Left colon (tissue), 2 donors: Measurements from ENCODE around the gene EPN3. TPM values are rescaled to one million over a fixed set of nuclear protein-coding genes. Genes with fewer than 3 reads are reported as not detected.
A peak's percentile ranks its signal among the peaks of the same experiment; 100 is the strongest.

Experiments
- ATAC-seq: fragments of 200-7000 bp; cut with Tn5 transposase; one replicate; pipeline ENCODE4 v1.9.1; 2020; ENCODE audit warnings: mild to moderate bottlenecking, moderate library complexity
- DNase-seq, 2 donors: peaks; one replicate each; pipeline ENCODE4 v3.0.0-alpha.2; 2020
- intact Hi-C, 2 donors: fragments of 100-400 bp; cut with DNase I in 1 of 2; cut with micrococcal nuclease in 1 of 2; formaldehyde crosslinking; loops; one replicate each; pipeline versions ENCODE4 v1.11.2 to v1.14.0; 2022; cut with DNase I, micrococcal nuclease
- total RNA-seq, 2 donors: library from RNA; stranded (reverse); fragmentation: NEBNext Ultra II Directional; extraction: Animal tissue kit (Norgen Biotek cat#: 25700); gene quantifications; one replicate each; pipeline ENCODE4 v1.2.1, GENCODE V29; 2021
- donor health status: DM: no; HTN: no; CAD: no.
- donor health status: DM: yes; HTN: yes; CAD: no.

Gene EPN3
- total RNA-seq, 2 donors from 2014 or later = 40.1 to 58.5 TPM

GRCh38 chr17:50507871-50508572, 24.5 kb upstream of the EPN3 start, which contains the start of gene MYCBPAP:
Gene MYCBPAP, plus strand, starts transcription at chr17:50508439. Its CDS starts 236 bp downstream, at chr17:50508675.
- DNase-seq = peak; percentile 84 to 92
- intact Hi-C loops = no loop called here
- peak; percentile 63 for ATAC-seq

GRCh38 chr17:50508573-50509460, 23.7 kb upstream of the EPN3 start:
- no peak for ATAC-seq
- intact Hi-C loops = no loop called here
- DNase-seq = no peak

- DNase-seq (no peak), ATAC-seq (no peak)
- intact Hi-C loops = no loop called here
Observed at GRCh38 chr17:50511058-50511457, 21.5 kb upstream of the EPN3 start.

GRCh38 chr17:50513495-50513894, 19.0 kb upstream of the EPN3 start:
- no peak for ATAC-seq
- no peak for DNase-seq

GRCh38 chr17:50514388-50514787, 18.1 kb upstream of the EPN3 start:
- intact Hi-C loops = no loop called here
- no peak for DNase-seq
- no peak for ATAC-seq

More at GRCh38 chr17:50513495-50513894, 19.0 kb upstream of the EPN3 start:
- intact Hi-C loops = no loop called here

GRCh38 chr17:50514936-50515702, 17.4 kb upstream of the EPN3 start:
- intact Hi-C loops = no loop called here
- DNase-seq (no peak), ATAC-seq (no peak)

- ATAC-seq = peak; percentile 63
- intact Hi-C loops = no loop called here
- no peak for DNase-seq
Observed at GRCh38 chr17:50517011-50517410, 15.5 kb upstream of the EPN3 start.

GRCh38 chr17:50517504-50518383, 14.8 kb upstream of the EPN3 start:
- intact Hi-C loops = no loop called here
- ATAC-seq = peak; percentile 66
- no peak for DNase-seq

GRCh38 chr17:50518384-50519023, 14.0 kb upstream of the EPN3 start:
- intact Hi-C loops = no loop called here
- peak; percentile 60 for ATAC-seq

GRCh38 chr17:50519141-50519834, 13.2 kb upstream of the EPN3 start:
- ATAC-seq (no peak), DNase-seq (no peak)
- intact Hi-C loops = no loop called here

More at GRCh38 chr17:50518384-50519023, 14.0 kb upstream of the EPN3 start:
- DNase-seq = no peak

- intact Hi-C loops = no loop called here
- no peak for ATAC-seq
- no peak for DNase-seq
Observed at GRCh38 chr17:50520483-50520882, 12.1 kb upstream of the EPN3 start.

- DNase-seq = no peak
- intact Hi-C loops = no loop called here
- no peak for ATAC-seq
Observed at GRCh38 chr17:50521514-50521913, 11.0 kb upstream of the EPN3 start.

GRCh38 chr17:50522766-50523165, 9.8 kb upstream of the EPN3 start:
- no peak for DNase-seq
- intact Hi-C loops = no loop called here
- ATAC-seq = no peak

- DNase-seq (no peak), ATAC-seq (no peak)
- intact Hi-C loops = no loop called here
Observed at GRCh38 chr17:50523208-50523607, 9.3 kb upstream of the EPN3 start.

GRCh38 chr17:50524838-50525237, 7.7 kb upstream of the EPN3 start:
- DNase-seq (no peak), ATAC-seq (no peak)
- intact Hi-C loops = no loop called here

- ATAC-seq (no peak), DNase-seq (no peak)
- intact Hi-C loops = no loop called here
Observed at GRCh38 chr17:50527155-50527762, 5.3 kb upstream of the EPN3 start.

- ATAC-seq = no peak
- no peak for DNase-seq
- intact Hi-C loops = no loop called here
Observed at GRCh38 chr17:50527949-50528474, 4.5 kb upstream of the EPN3 start.
